ENCODE measurements around the gene SLC24A3.

DNA sequence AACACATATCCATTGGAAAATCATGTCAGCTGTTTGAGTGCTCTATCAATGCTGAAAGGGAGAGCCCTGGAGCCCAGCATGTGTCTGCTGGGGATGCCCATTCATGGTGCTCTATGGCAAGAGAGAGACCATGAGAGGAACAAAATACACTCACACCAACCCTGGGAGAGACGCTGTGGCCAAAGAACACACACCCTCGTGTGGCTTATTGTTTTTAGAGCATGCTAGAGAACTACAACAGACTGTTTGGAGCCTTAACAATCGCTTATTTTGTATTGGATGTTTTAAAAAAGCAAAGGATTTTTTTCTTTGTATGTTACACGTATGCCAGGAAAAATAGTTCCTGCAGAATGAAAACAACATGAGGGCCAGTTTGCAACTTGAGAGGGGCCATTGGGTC is 151.0 kb downstream of the SLC24A3 start:
- no peak for TF ChIP-seq CTCF (conservative IDR thresholded peaks at IDR 0.05)
- TF ChIP-seq EZH2 (IDR thresholded peaks at IDR 0.05; ENCODE audit: low read depth), result no peak

Data from PC-9 (cell line).